OCI-LY7 (cell line): Measurements from ENCODE around the gene ALOX5AP. TPM values are rescaled to one million over a fixed set of nuclear protein-coding genes. Genes with fewer than 3 reads are reported as not detected.

Experiments
- BruUV-seq: library from RNA; stranded (reverse); fragments of 400-500 nt; replicated peaks from 2 replicates; lab custom pipeline; 2021; lab: Mats Ljungman, UMichigan
- CTCF ChIA-PET: fragments of 300-600 bp; sonication (Branson Sonifier 250); formaldehyde crosslinking; loops from one replicate; lab custom pipeline; 2022; ENCODE audit warnings: antibody characterized with exemption; ENCODE audit not compliant: unreplicated experiment; lab: Charles Lee
- POLR2A ChIA-PET: fragments of 300-600 bp; sonication (Branson Sonifier 250); formaldehyde crosslinking; loops from one replicate; lab custom pipeline; 2022; ENCODE audit warnings: antibody characterized with exemption; lab: Charles Lee
- DNase-seq: peaks from one replicate; pipeline ENCODE4 v3.0.0-alpha.2; 2015; ENCODE audit warnings: low spot score
- H2AFZ ChIP-seq: fragments of 200-600 bp; sonication (generic), shearing (Covaris generic); 2 replicates; pipeline ENCODE4 v1.6.1; 2014; ENCODE audit warnings: mild to moderate bottlenecking, antibody characterized with exemption, low read length, moderate library complexity
- H3K27ac ChIP-seq: fragments of 200-600 bp; sonication (generic); 2 replicates; pipeline ENCODE4 v1.5.1; 2014; ENCODE audit warnings: mixed run types, low read depth, mild to moderate bottlenecking, moderate library complexity, low read length, inconsistent platforms; ENCODE audit not compliant: poor library complexity, severe bottlenecking
- H3K36me3 ChIP-seq: fragments of 200-600 bp; sonication (generic); 2 replicates; pipeline ENCODE4 v1.6.1; 2014; ENCODE audit warnings: mild to moderate bottlenecking, antibody characterized with exemption, low read length, moderate library complexity, mixed read lengths; ENCODE audit not compliant: insufficient read depth
- H3K4me1 ChIP-seq: fragments of 200-600 bp; sonication (generic); 2 replicates; pipeline ENCODE4 v1.5.1; 2014; ENCODE audit warnings: mild to moderate bottlenecking, low read length; ENCODE audit not compliant: insufficient read depth, poor library complexity, severe bottlenecking
- H3K4me2 ChIP-seq: fragments of 200-600 bp; sonication (generic); 2 replicates; pipeline ENCODE4 v1.6.1; 2014; ENCODE audit warnings: mild to moderate bottlenecking, low read length
- H3K4me3 ChIP-seq: fragments of 200-600 bp; sonication (generic); 2 replicates; pipeline ENCODE4 v1.5.1; 2014; ENCODE audit warnings: mild to moderate bottlenecking, low read depth, low read length; ENCODE audit not compliant: poor library complexity, severe bottlenecking
- H3K79me2 ChIP-seq: fragments of 200-600 bp; sonication (generic); 2 replicates; pipeline ENCODE4 v1.6.1; 2016; ENCODE audit warnings: low read depth, mild to moderate bottlenecking, low read length, moderate library complexity, mixed read lengths; ENCODE audit not compliant: insufficient read depth
- H3K9me2 ChIP-seq: fragments of 200-600 bp; sonication (generic); 2 replicates; pipeline ENCODE4 v1.6.1; 2016; ENCODE audit warnings: mild to moderate bottlenecking, low read length, mixed read lengths; ENCODE audit not compliant: insufficient read depth
- H3K9me3 ChIP-seq: fragments of 200-600 bp; sonication (generic); 2 replicates; pipeline ENCODE4 v1.6.1; 2014; ENCODE audit warnings: mild to moderate bottlenecking, mixed run types, low read length, mixed read lengths
- H4K20me1 ChIP-seq: fragments of 200-600 bp; sonication (generic); 2 replicates; pipeline ENCODE4 v1.6.1; 2014; ENCODE audit warnings: mild to moderate bottlenecking, antibody characterized with exemption, low read length, moderate library complexity, mixed read lengths; ENCODE audit not compliant: insufficient read depth
- EZH2phosphoT487 ChIP-seq: fragments of 200-600 bp; sonication (generic); IDR thresholded peaks from 2 replicates; pipeline ENCODE4 v1.6.1; 2018; ENCODE audit warnings: low read depth, borderline replicate concordance, mild to moderate bottlenecking, mixed run types, antibody characterized with exemption, low read length, moderate library complexity, mixed read lengths
- intact Hi-C: fragments of 100-400 bp; cut with micrococcal nuclease; formaldehyde crosslinking; loops from one replicate; pipeline ENCODE4 v1.10.0; 2022; ENCODE audit not compliant: unreplicated experiment
- total RNA-seq, 2 experiments: library from RNA; depleted of rRNA in 1 of 2; stranded (reverse); fragments of >200 nt in 1 of 2; shearing (Covaris generic) in 1 of 2; gene quantifications; 2 replicates each; pipeline ENCODE4 v1.2.3, GENCODE V29; 2014 to 2022
- TF ChIP-seq, protein P1 (sequence below): fragments of 200-600 bp; sonication (generic); conservative IDR thresholded peaks from 2 replicates; pipeline ENCODE4 v1.5.1; 2014; ENCODE audit warnings: mild to moderate bottlenecking, antibody characterized with exemption, low read length, moderate library complexity, mixed read lengths

Gene ALOX5AP
- total RNA-seq, 2 experiments from 2014 or later, result 89.9 to 90.9 TPM

DNA sequence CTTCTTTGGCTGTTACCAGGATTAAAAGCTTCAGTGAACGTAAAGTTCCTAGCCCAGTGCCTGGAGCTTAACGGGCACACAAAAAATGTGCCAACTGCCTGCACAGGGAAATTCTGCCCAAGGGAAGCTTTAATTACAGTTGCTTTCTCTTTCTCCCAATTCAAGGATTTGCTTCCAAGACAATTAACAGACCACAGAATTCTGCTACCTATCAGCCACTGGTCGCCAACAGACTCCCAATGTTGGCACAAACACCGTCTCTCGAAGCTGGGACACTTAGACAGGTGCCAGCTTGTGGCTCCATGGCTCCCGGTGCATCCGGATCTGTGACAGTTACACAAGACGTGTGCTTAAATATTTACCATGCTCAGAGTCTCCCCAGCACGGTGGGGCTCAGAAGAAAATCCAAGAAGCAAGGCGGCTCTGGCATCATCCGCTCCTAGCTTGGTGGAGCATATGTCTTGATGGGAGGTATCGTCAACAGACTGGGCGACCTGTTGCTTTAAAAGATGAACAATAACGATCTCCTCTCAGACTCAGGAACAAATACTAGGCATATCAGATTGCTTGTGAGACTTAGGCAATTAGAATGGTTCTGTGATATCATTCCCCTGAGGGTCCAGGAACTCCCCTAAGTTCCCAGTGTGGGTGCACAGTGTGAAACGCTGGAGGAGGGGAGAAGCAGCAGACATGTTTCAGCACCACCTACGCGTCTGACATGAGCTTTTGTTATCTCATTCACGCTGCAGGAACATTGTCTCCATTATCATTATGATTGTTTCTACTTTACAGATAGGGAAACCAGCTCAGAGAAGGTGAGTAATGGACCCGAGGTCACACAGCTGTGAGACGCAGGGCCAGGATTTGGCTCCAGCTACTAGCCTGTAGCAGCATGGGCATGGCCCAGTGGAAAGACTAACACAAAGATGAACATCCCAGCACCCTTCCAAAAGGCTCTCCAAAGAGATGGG, 61.6 kb downstream of the ALOX5AP start:
- Histone ChIP-seq H3K4me1 (no peaks in the 10 kb centered on the region), H3K4me3 (no peak overlapping the region), H3K9me2 (no peaks in the 10 kb centered on the region), H2AFZ (no peak overlapping the region), H3K9me3 (no peaks in the 10 kb centered on the region), H4K20me1 (no peaks in the 10 kb centered on the region), H3K27ac (no peak overlapping the region), H3K4me2 (no peak overlapping the region), H3K36me3 (no peaks in the 10 kb centered on the region), H3K79me2 (no peaks in the 10 kb centered on the region)
- ChIA-PET CTCF (no interaction called here), POLR2A (interaction anchor here (0.9 to 1.7 kb wide), 5 partner anchors 9 to 89 kb away, joined by 3 to 4 read pairs (median 4); no protein-coding TSS in a partner anchor)
- intact Hi-C loops, result no loop called here
- TF ChIP-seq EZH2phosphoT487, result no peak
- TF ChIP-seq, protein P1, sequence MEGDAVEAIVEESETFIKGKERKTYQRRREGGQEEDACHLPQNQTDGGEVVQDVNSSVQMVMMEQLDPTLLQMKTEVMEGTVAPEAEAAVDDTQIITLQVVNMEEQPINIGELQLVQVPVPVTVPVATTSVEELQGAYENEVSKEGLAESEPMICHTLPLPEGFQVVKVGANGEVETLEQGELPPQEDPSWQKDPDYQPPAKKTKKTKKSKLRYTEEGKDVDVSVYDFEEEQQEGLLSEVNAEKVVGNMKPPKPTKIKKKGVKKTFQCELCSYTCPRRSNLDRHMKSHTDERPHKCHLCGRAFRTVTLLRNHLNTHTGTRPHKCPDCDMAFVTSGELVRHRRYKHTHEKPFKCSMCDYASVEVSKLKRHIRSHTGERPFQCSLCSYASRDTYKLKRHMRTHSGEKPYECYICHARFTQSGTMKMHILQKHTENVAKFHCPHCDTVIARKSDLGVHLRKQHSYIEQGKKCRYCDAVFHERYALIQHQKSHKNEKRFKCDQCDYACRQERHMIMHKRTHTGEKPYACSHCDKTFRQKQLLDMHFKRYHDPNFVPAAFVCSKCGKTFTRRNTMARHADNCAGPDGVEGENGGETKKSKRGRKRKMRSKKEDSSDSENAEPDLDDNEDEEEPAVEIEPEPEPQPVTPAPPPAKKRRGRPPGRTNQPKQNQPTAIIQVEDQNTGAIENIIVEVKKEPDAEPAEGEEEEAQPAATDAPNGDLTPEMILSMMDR, result no peak
- DNase-seq, result no peak
- BruUV-seq, result no TSS peak

DNA sequence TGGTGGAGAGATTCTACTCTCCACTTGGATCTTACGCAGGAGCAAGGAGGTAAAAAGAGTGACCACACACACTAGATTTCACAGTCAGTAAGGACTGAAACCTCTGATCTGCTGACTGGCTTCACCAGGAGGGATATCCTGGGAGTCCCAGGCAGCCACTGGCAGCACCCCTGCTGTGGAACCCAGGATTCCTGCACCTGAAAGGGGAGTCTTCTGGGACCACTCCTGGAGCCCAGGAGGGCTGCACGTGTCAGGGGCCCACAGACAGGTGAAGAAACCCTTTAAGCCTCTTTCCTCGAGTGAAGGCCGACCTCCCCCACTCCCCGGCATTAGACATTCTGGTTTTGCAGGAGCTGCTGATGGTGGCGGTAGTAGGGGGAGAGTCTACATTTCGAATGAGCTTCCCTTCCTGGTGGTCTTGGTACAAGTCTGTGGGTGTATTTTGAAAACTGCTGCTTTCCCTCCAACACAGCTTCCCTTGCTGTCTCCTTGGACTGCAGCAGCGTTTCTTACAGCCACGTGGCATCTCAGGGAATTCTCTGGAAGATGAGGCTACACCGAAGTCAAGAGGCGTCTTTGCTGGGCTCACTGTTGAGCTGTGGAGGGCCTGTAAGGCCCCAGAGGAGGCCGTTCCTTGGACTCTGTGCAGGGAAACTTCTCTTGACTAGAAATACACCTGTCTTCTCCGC, 62.6 kb downstream of the ALOX5AP start:
- H4K20me1 ChIP-seq, result no peaks in the 10 kb centered on the region
- no peak overlapping the region for H3K27ac ChIP-seq
- CTCF ChIA-PET, result no interaction called here
- H3K9me2 ChIP-seq, result no peaks in the 10 kb centered on the region
- no peaks in the 10 kb centered on the region for H3K4me1 ChIP-seq
- BruUV-seq, result no TSS peak
- POLR2A ChIA-PET, result interaction anchor here (1.7 kb wide), 1 partner anchor 61 kb away, joined by 3 read pairs; no protein-coding TSS in a partner anchor
- intact Hi-C loops, result no loop called here
- H3K36me3 ChIP-seq, result no peaks in the 10 kb centered on the region
- H2AFZ ChIP-seq, result no peak overlapping the region
- no peaks in the 10 kb centered on the region for H3K79me2 ChIP-seq
- H3K4me3 ChIP-seq, result no peak overlapping the region
- no peak overlapping the region for H3K4me2 ChIP-seq
- no peak for DNase-seq
- no peaks in the 10 kb centered on the region for H3K9me3 ChIP-seq
- no peak for TF ChIP-seq EZH2phosphoT487
- TF ChIP-seq, protein P1, result no peak
